HG03469 (cell line): ENCODE results near the gene CCP110.

Source experiments
- ATAC-seq: cut with Tn5 transposase; IDR thresholded peaks from one replicate; pipeline ENCODE4 v1.9.1; 2021; ENCODE audit warnings: mild to moderate bottlenecking, moderate library complexity, moderate number of reproducible peaks; ENCODE audit not compliant: unreplicated experiment

CCP110 gene

DNA sequence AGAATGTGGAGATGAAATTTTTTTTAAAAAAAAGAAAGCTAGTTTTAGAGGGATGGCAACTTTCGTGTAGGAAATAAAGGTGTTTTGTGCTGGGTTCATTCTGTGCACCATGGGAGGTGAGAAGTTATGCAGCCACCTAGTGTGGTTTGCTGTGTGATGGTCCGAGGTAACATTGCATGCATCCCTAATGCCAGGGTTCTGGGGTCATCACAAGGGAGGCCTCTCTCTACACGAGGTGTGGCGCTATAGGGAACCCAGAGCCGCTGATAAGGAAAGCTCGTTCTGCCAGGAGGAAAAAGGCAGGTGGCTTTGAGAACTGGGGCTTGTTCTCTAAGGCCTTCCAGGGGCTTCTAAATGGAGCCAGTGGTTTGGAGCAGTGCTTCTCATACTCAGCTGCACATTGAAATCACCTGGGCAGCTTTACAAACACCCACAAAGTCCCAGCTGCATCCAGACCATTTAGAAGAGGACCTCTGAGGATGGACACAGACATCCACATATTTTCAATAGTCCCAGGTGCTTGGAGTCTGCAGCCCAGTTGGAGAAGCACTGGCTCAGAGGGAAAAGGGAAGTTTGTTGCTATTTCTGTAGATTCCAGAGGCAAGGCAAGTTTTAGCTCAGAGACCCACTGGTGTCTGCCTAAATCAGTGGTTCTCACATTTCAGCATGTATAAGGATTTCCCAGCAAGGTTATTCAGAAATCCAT is 75.2 kb downstream of the CCP110 start:
- ATAC-seq = no peak

DNA sequence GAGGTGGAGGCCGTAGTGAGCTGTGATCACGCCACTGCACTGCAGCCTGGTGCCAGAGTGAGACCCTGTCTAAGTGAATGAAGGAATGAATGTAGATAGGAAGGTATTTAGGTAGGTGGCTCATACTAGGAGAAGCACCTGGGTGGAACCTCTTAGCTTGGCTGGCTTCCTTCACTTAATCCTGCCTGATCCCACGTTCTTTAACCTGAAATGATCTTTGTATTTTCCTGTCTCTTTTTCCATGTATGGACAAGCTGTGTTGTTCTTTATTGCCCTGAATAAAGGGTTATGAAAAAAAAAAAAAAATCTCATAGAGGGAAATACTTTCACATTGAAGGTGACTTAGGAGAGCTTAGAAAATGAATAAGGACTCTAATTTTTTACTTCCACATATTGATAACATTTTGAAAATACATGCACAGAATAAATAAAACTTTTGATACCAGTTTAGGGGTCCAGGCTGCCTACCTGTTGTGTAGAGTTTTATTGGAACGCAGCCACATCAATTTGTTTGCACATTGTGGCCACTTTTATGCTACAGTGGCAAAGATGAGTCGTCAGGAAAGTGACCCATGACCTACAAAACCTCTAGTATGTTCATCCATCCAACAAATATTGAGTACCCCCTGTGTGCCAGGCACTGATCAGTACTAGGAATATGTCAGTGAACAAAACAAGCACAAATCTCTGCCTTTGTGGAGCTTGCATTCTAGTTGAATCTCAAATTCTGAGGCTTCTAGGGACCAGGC is 76.4 kb downstream of the CCP110 start:
- ATAC-seq = no peak

DNA sequence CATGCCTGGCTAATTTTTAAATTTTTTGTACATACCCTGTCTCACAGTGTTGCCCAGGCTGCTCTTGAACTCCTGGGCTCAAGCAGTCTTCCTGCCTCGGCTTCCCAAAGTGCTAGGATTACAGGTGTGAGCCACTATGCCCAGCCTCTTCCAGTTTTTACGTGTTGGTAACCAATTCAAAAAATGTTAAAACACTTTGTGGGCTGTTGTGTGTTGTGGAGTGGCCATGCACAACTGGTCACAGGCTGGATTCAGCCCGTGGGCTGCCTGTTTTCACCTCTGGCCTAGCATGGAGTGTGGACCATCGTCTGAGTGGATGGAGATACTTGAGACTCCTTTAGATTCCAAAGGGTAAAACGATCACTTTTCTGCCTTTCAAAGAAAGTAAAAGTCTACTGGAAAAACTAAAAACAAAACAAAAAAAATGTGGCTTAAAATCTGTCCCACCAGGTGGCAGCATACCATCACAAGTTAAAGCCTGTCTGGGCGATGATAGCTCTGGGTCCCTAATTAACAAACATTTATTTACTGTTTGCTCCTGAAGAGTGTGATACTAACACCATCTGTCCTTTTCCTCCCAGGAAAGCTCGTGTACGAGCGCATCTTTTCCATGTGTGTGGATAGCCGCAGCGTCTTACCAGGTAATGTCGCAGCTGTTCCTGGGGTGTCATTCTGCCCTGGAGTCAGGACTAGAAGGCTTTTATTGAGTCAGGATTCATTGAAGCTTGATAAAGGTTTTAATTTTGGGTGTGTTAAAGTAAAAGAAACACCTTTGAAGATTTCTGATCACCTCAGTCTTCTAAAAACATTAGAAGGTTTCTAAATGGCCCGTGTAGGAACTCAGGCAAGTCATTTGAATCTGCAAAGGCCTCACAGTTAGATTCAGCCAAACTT is 77.6 kb downstream of the CCP110 start:
- no peak for ATAC-seq
